Esophagus muscularis mucosa (tissue), 3 donors: ENCODE results near the gene C7orf25.

Experiments
- CTCF ChIP-seq, 3 experiments: fragments of 200-600 bp in 2 of 3; fragments of 450-650 bp in 1 of 3; sonication (generic) in 2 of 3; IDR thresholded peaks; one replicate each; pipeline ENCODE4 v1.5.1; 2017 to 2019; ENCODE audit warnings: antibody characterized with exemption in 3 of 3, mild to moderate bottlenecking in 2 of 3, moderate library complexity in 1 of 3
- EP300 ChIP-seq: sonication (generic); formaldehyde crosslinking; IDR thresholded peaks from one replicate; pipeline ENCODE4 v1.6.1; 2017; ENCODE audit warnings: antibody characterized with exemption

GRCh38 chr7:42883950-42884349 is 27.9 kb downstream of the C7orf25 start:
- no peak for TF ChIP-seq EP300
- TF ChIP-seq CTCF (IDR thresholded peaks at IDR 0.05): no peak
